ENCODE data around the gene TARP.

The TARP gene

DNA sequence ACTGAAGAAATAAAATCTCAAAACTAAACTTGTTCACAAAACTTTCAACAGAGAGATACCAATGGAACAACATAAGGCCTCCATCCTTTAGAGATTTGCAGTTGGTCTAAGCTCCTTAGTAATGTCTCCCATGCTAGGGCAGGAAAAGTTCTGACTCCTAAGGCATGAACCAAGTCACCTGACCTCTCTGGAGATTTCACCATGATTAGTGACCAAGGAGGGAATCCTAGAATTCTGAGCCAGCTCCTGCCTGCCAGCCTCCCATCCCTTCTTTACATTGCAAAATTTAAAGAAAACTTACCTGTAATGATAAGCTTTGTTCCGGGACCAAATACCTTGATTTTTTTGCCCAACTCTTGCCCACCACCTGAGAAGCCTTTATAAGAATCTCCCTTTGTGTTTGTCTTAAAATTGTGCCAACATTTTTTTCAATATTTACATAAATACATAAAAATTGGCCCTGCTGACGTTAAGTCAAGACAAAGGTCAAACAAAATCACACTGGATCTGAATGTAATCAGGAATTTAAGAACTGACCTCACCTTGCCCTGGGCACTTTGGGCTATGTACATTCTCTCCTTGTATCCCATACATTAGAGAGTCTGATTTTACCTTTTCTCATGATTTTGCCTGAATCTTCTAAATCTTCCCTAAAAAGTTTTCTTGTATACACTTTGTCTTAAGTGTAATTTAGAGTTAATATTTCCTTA, at the start of gene TARP:
TARP (minus strand) TSS at position 351 of the 710 bp plus-strand sequence.
- TF ChIP-seq, protein P1, sequence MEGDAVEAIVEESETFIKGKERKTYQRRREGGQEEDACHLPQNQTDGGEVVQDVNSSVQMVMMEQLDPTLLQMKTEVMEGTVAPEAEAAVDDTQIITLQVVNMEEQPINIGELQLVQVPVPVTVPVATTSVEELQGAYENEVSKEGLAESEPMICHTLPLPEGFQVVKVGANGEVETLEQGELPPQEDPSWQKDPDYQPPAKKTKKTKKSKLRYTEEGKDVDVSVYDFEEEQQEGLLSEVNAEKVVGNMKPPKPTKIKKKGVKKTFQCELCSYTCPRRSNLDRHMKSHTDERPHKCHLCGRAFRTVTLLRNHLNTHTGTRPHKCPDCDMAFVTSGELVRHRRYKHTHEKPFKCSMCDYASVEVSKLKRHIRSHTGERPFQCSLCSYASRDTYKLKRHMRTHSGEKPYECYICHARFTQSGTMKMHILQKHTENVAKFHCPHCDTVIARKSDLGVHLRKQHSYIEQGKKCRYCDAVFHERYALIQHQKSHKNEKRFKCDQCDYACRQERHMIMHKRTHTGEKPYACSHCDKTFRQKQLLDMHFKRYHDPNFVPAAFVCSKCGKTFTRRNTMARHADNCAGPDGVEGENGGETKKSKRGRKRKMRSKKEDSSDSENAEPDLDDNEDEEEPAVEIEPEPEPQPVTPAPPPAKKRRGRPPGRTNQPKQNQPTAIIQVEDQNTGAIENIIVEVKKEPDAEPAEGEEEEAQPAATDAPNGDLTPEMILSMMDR (IDR thresholded peaks at IDR 0.05), result no peak
- intact Hi-C loops (cut with DNase I), result no loop called here
- peaks cover 0 to 32% of the 10 kb centered on the region in 2 donors for H3K4me1 ChIP-seq
- H3K27me3 ChIP-seq, result no peaks in the 10 kb centered on the region
- no peak within 1 kb of the TSS for H3K27ac ChIP-seq
- H3K36me3 ChIP-seq, result no peaks in the 10 kb centered on the region
- DNase-seq (no peak), ATAC-seq (no peak)
- no peak within 1 kb of the TSS for H3K4me3 ChIP-seq
- H3K9me3 ChIP-seq, result no peaks in the 10 kb centered on the region

DNA sequence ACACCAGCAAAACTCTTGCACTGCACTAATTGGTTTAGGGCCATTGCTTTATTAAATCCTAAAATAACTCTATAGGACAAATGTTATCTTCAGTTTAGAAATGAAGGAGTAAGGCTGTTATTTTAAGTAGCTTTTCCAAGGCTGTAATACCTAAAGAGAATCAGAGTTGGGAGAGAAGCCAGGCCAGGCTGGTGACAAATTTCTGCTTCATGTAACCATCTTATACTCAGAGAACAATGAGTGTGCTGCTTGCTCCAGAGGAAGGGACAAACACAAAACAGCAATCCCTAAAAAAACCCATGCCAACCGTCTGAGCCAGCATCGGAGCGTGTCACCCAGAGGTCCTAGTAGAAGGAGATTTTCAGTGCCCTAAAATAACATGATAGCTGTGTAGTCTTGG, 49.7 kb upstream of the TARP start:
- intact Hi-C loops (cut with DNase I), result no loop called here
- TF ChIP-seq, protein P1 (IDR thresholded peaks at IDR 0.05), result no peak
- Histone ChIP-seq H3K27me3 (no peaks in the 10 kb centered on the region), H3K27ac (no peak overlapping the region), H3K9me3 (no peaks in the 10 kb centered on the region), H3K4me1 (peaks cover 7 to 8% of the 10 kb centered on the region in 2 donors), H3K4me3 (no peak overlapping the region), H3K36me3 (no peaks in the 10 kb centered on the region)
- ATAC-seq, result no peak
- no peak for DNase-seq

DNA sequence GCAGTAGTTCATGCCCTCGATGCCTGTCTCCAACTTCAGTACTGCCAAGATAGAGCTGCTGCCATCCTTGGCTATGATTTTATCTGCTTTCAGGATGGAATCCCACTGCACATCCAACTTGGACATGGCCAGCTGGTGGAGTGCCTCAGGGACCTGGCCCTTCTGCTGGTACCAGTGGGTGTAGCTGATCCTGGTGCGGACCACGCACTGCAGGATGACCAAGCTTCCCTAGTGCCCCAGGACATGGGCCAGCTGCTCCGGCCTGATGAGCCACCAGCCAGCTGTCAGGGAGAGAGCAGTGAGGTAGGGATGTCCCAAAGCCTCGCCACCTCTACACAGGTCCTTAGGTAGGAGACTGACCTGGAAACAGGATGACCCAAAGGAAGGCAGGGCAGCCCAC, 49.0 kb upstream of the TARP start:
- Histone ChIP-seq H3K9me3 (no peaks in the 10 kb centered on the region), H3K36me3 (no peaks in the 10 kb centered on the region), H3K27ac (no peak overlapping the region), H3K4me1 (peaks cover 7 to 15% of the 10 kb centered on the region in 2 donors), H3K27me3 (no peaks in the 10 kb centered on the region), H3K4me3 (no peak overlapping the region)
- DNase-seq (no peak), ATAC-seq (no peak)
- TF ChIP-seq, protein P1 (IDR thresholded peaks at IDR 0.05), result no peak
- intact Hi-C loops (cut with DNase I), result no loop called here

DNA sequence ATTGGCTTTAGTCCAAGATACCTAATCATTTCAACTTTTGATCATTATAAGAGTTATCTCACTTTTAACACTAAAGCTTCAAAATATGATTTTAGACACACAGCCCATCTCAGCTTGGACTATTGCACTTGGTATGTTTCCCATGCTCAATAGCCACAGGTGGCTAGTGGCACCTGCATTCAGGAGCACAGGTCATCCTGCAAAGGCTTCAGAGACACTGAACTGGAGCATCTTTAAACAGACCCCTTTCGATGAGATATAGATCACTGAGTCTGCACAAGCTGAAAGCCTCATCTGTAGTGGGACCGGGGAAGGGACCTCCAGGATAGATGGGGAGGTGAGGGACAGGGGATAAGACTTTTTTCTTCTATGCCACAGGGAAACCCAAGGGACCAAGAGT, 48.5 kb upstream of the TARP start:
- Histone ChIP-seq H3K9me3 (no peaks in the 10 kb centered on the region), H3K4me1 (peaks cover 7 to 20% of the 10 kb centered on the region in 2 donors), H3K27me3 (no peaks in the 10 kb centered on the region), H3K36me3 (no peaks in the 10 kb centered on the region), H3K4me3 (no peak overlapping the region), H3K27ac (no peak overlapping the region)
- TF ChIP-seq, protein P1 (IDR thresholded peaks at IDR 0.05), result no peak
- intact Hi-C loops (cut with DNase I), result no loop called here
- DNase-seq (no peak), ATAC-seq (no peak)

DNA sequence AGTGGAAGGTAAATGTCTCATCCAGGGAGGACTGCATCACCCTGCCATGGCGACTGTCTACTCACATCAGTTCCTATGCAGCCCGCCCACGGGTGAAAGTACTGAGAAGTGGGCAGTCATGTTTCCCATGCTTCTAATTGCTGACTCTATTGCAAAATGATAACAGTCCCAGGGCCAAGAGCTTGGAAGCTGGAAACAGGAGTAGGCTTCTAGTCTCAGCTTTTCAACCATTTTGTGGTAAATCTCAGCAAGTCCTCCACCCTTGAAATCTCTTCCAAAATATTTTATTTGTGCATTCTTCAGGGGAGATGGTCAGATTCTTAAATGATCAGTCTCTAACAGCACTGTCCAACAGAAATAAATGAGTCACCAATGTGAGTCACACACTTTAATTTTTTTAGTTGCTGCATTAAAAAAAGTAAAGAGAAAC, 48.1 kb upstream of the TARP start:
- H3K36me3 ChIP-seq, result no peaks in the 10 kb centered on the region
- no peak for DNase-seq
- no peak overlapping the region for H3K27ac ChIP-seq
- H3K4me1 ChIP-seq, result peaks cover 7 to 23% of the 10 kb centered on the region in 2 donors
- ATAC-seq, result peak; percentile 35
- H3K27me3 ChIP-seq, result no peaks in the 10 kb centered on the region
- no peaks in the 10 kb centered on the region for H3K9me3 ChIP-seq
- no peak overlapping the region for H3K4me3 ChIP-seq
- intact Hi-C loops (cut with DNase I), result no loop called here
- TF ChIP-seq, protein P1 (IDR thresholded peaks at IDR 0.05), result no peak

Data from left lung (tissue), 4 donors.